Skin of body (tissue), 2 donors: Measurements from ENCODE around the gene TSC22D2. TPM values are rescaled to one million over a fixed set of nuclear protein-coding genes. Genes with fewer than 3 reads are reported as not detected.

Experiments
- DNase-seq: peaks from one replicate; lab custom pipeline; 2025; lab: John Stamatoyannopoulos, UW
- total RNA-seq: library from RNA; depleted of rRNA; stranded (reverse); fragments of >200 nt; gene quantifications from one replicate; pipeline ENCODE4 v1.2.3, GENCODE V29; 2014

The TSC22D2 gene
- total RNA-seq, 1 donor from 2014 or later, result 28.0 TPM

GRCh38 chr3:150411106-150411460 lies 3.0 kb downstream of the TSC22D2 start:
- no peak for DNase-seq

- DNase-seq, result peak; percentile 29
These were observed 3.4 kb downstream of the TSC22D2 start for GRCh38 chr3:150411546-150411945.

DNA sequence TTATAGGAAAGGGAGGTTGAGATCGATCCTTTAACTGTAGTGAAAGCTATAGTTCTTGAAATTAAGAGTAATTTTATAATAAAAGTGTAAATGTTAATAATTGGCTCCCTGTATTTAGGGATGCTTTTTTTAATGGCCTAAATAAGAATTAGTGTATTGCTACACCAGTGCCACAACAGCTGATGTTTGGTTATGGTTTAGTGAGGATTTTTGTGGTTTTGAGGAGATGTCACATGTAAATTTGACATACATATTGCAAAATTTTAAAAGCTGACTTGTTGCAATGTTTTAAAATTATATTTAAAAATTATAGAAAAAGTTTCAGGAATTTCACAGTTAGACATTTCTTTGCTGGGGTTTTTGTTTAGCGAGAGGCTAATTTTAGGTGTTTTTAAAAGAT lies 3.9 kb downstream of the TSC22D2 start:
- DNase-seq, result no peak

DNA sequence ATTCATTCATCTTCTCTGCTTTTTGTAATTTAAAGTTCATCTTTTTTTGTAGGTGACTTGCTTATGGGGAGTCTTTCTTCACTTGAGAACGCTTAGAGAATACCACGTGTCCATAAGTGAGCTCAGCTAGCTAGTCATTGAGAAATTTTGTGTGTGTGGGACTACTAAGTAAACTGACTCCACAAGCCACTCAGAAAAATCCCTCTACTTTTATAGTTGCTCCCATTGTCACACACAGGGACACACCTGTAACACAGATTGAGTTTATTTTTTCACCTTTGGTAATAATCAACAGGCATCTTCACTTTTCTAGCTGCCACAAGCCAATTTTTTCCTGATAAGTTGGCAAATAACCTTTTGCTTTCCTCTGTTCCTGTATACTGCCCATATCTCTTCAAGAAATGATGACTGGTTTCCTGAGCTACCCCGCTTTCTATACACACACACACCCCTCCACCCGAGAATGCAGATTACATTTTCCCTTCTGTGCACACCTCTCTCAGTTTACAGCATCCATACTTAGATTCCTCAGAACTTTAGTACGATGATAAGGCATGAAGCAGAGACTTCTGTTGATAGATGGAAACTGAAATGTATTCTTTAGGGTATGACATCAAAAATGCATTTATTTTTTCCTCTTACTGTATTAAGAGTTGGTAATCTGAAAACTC lies 4.6 kb downstream of the TSC22D2 start:
- peak; percentile 81 for DNase-seq

- DNase-seq, result peak; percentile 67
These were observed 6.2 kb downstream of the TSC22D2 start for GRCh38 chr3:150414258-150414657.

- DNase-seq, result peak; percentile 80
These were observed 6.9 kb downstream of the TSC22D2 start for GRCh38 chr3:150414959-150415358.

- DNase-seq, result no peak
These were observed 11.2 kb downstream of the TSC22D2 start for GRCh38 chr3:150419076-150419868.

DNA sequence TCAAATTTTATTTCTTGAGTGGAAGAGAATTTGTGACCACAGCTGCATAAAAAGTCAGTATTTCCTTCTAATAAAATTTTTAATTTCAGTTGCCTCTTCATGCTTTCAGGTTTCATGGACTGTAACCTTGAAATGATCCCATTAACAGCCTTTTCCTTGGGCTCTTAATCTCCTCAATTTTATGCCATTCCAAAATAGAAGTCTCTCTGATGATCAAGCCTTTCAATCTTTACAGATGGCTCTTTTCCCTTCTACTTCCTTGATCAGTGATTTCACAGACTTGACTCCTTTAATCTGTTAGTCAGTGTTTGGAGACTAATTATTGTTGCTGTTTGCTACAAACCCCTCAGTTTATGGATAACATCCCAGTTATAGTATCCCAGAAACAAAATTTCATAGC lies 11.9 kb downstream of the TSC22D2 start:
- DNase-seq, result no peak

- no peak for DNase-seq
These were observed 13.2 kb downstream of the TSC22D2 start for GRCh38 chr3:150421256-150421655.

GRCh38 chr3:150421799-150422548 lies 13.9 kb downstream of the TSC22D2 start:
- no peak for DNase-seq

GRCh38 chr3:150422907-150423306 lies 14.8 kb downstream of the TSC22D2 start:
- DNase-seq, result no peak

DNA sequence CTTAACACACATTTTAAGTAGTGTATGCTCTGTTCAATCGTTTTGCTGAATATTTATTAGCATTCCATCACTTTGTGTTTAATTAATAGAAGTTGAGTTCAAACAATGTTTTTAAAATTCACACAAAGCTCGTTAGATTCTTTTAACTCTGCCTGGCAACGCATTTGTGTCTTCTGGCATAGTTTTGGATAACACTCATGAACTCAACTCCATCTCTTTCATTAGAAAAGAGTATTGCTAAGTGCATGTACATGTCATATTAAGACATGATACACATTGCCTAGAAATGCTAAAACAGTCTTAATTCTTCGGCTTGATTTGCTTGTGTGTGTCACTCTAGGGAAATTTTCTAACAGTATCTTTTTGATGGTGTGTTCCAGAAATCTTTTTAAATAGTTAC lies 15.7 kb downstream of the TSC22D2 start:
- DNase-seq, result no peak

DNA sequence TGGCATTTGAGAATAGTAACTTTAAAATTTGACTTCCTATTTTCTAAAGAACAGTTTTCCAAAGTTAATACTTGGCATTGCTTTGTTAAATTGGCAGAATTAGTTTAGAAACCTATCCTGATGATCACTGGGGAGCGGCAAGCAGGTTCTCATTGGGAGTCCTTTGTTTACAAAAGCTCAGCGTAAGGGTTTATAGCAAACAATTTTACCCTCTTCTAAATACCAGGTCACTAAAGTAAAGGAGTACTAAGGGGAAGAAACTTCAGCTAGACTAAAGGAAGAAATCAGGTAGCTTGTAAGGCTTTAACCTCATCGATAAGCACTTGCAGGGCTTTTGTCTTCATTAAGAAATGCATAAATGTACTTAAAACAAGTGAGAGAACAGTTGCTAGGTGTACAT lies 18.2 kb downstream of the TSC22D2 start:
- DNase-seq, result no peak

DNA sequence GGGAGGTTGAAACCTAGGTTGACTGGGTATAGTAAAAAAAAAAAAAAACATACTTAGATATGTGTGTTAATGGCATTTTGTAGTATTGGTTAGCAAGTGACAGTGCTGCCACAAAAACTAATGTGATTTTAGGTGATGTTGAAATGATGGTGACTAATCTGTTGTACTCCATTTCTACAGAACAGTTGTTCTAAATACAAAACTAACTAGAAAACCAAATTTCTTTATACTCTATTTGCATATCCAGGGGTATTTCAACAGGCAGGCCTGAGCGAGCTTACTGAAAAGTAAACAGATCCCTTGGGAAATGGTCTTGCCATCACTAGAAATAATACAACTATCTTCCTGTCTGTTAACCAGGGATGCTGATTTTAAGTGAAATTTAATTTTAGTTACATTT lies 20.5 kb downstream of the TSC22D2 start:
- DNase-seq, result no peak

DNA sequence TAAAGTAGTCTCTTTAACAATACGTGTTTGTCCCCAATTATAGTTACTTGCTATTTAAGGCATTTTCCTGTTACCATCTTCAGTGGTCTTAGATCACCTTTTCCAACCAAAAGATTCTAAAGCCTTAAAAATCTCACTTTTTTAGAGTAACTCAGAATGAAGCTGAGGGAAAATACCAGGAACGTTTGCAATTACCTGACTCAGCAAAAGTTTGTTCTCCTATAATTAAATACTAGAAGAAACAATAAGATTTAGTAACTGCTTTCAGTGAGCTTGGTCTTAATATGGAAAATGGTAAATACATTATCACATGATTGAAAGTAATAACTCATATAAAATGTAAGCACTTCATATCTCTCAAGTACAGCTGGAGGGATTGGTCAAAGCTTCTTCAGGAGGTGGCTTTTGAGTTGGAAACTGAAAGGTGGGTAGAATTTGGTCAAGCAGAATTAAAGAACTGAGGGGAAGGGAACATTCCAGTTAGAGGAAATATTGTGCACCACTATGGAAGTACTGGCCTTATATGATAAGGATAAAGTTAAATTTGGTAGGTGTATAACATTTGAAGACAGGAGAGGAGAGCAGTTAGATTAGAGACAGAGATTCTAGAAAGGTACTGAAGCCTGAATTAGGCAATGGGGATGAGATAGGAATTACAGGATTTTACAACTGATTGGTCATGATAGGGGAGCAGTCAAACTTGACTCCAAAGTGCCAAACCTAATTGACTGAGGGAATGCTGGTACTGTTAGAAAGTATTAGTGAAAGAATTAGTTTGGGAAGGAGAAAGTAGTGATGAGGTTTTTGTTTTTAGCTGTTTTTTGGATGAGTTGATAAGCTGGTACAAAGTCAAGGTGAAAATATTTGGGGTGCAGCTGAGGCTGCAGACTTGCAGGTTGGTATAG lies 21.9 kb downstream of the TSC22D2 start:
- DNase-seq, result no peak

- no peak for DNase-seq
These were observed 25.2 kb downstream of the TSC22D2 start for GRCh38 chr3:150433347-150433746.

DNA sequence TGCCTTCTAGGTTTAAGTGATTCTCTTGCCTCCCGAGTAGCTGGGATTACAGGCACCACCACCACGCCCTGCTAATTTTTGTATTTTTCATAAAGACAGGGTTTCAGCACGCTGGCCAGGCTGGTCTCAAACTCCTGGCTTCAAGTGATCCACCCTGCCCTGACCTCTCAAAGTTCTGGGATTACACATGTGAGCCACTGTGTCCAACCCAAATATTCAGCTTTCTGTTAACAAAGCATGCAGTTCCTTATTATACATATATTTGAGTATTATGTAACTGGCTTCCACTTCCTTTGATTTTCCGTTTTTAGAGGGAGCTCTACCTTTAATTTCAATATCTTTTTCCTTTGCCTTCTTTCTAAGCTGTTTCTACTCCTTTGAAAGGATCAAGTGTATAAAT lies 26.1 kb downstream of the TSC22D2 start:
- no peak for DNase-seq

DNA sequence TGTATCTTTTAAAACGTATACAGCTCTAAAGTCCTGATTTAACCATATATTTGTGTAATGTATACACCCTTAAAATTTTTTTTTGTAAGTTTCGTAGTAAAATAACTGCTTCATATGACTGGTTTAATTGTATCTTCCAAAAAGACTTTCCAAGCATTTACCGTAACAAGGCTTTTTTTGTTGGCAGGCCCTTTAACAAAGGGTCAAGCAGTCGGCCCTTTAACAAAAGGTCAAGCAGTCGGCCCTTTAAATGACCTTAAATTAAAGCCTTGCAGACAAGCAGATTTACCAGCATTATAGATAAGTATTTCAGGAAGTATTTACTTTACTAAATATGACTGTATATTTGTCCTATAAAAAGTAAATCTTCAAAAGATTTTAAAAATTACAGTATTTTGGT lies 28.1 kb downstream of the TSC22D2 start:
- no peak for DNase-seq

DNA sequence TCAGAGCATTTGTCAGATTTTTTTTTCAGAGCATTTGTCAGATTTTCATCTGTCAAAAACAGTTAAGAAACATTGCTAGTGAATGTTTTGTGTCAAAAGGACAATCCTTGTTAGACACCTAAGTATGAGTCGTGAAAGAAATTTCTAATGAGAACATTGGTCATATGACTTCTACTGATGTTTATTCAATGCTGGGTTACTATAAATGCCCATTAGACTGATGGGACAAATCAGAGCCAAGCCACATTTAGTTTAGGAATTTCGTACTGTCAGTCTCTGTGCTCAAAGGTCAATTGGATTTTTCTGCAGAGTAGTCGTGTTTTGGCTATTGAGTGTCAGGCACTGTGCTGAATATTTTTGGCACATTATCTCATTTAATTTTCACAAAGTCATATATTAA lies 31.6 kb downstream of the TSC22D2 start:
- DNase-seq, result no peak

GRCh38 chr3:150443331-150443741 lies 35.2 kb downstream of the TSC22D2 start:
- DNase-seq, result no peak

DNA sequence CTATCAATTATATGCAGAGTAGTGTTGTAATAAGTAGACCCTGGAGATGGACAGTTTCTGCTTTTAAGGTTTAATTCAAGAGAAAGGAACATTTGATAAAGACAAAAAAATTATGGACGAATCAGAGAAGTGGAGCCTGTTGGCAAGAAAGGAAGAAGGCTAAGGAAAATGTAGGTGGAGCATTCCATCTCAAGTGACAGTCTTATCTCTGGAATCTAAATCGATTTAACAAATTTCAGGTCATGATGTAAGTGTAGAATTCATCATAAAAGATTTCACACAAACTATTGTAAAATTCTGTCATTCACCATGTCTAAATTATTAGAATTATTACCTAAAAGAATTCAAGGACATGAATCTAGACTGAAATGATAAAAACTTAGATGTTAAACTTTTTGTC lies 36.3 kb downstream of the TSC22D2 start:
- DNase-seq, result no peak
